ENCODE measurements around the gene ZFP36L2.

ZFP36L2 gene

GRCh38 chr2:43270930-43271615 is 44.7 kb upstream of the ZFP36L2 start:
- no peaks in the 10 kb centered on the region for H3K36me3 ChIP-seq (replicated peaks in 1 of 2; ENCODE audit: control insufficient read depth in 2 of 2, insufficient read depth in 2 of 2, low read length in 2 of 2)
- H3K14ac ChIP-seq (ENCODE audit: low read length), result no peak overlapping the region
- H2AFZ ChIP-seq (ENCODE audit: low read length), result no peak overlapping the region
- H3K9me3 ChIP-seq (replicated peaks in 1 of 2; ENCODE audit: control insufficient read depth in 2 of 2, insufficient read depth in 1 of 2, low read depth in 1 of 2, low read length in 2 of 2), result no peaks in the 10 kb centered on the region
- no peak overlapping the region for H4K8ac ChIP-seq (ENCODE audit: low read depth, low read length)
- H3K4ac ChIP-seq (ENCODE audit: low read length), result no peak overlapping the region
- no peak overlapping the region for H2AK5ac ChIP-seq (ENCODE audit: low read depth, low read length)
- no peak overlapping the region for H3K18ac ChIP-seq (ENCODE audit: low read length)
- H3K27me3 ChIP-seq (ENCODE audit: control insufficient read depth in 3 of 3, insufficient read depth in 3 of 3, low read depth in 1 of 3, low read length in 3 of 3), result no peaks in the 10 kb centered on the region
- H2BK12ac ChIP-seq (ENCODE audit: low read length), result no peak overlapping the region
- H4K91ac ChIP-seq (ENCODE audit: low read depth, low read length, poor library complexity), result no peak overlapping the region
- no peaks in the 10 kb centered on the region for H3K79me1 ChIP-seq (ENCODE audit: low read depth, low read length)
- H2BK120ac ChIP-seq (ENCODE audit: low read depth, low read length), result no peak overlapping the region
- no peak overlapping the region for H3K23ac ChIP-seq (ENCODE audit: low read depth, low read length, poor library complexity)
- H2BK15ac ChIP-seq (ENCODE audit: low read length), result no peak overlapping the region
- peaks cover 6 to 14% of the 10 kb centered on the region in 2 donors for H3K4me1 ChIP-seq (ENCODE audit: control insufficient read depth in 2 of 2, insufficient read depth in 1 of 2, low read depth in 1 of 2, low read length in 2 of 2)
- no peak overlapping the region for H3K4me3 ChIP-seq (ENCODE audit: low read length in 2 of 2)
- no CpG with 5 or more reads among the region's 4 CpGs for WGBS, 2 donors (ENCODE audit: extremely low coverage in 2 of 2, insufficient read length in 2 of 2, insufficient replicate concordance in 1 of 2)
- H3K9ac ChIP-seq (ENCODE audit: low read depth, low read length, poor library complexity), result peak overlapping the region; percentile 7
- H2BK5ac ChIP-seq (ENCODE audit: low read length), result no peak overlapping the region
- H3K4me2 ChIP-seq (ENCODE audit: insufficient read depth, low read length, poor library complexity, severe bottlenecking), result no peak overlapping the region
- H3K27ac ChIP-seq (replicated peaks; ENCODE audit: low read length), result no peak overlapping the region
- DNase-seq (ENCODE audit: low spot score), result no peak

DNA sequence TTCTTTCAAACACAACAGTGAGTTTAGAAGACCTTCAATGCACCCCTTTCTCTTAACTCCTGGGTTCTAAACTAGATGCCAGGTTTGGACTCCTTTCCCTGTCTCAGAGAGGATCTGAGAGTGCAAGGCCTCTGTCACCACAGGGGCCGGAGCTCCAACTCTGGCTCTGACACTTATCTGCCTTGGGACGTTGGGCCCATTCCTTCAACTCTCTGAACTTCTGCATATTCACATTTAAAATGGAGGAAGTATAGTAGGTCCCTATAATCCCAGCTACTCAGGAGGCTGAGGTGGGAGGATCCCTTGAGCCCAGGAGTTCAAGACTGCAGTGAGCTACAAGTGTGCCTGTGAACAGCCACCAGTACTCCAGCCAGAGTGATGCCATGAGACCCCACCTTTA is 44.1 kb upstream of the ZFP36L2 start:
- no peak for DNase-seq (ENCODE audit: low spot score)
- no peak overlapping the region for H3K27ac ChIP-seq (replicated peaks; ENCODE audit: low read length)
- no peak overlapping the region for H3K4me2 ChIP-seq (ENCODE audit: insufficient read depth, low read length, poor library complexity, severe bottlenecking)
- H4K8ac ChIP-seq (ENCODE audit: low read depth, low read length), result no peak overlapping the region
- WGBS, 2 donors (ENCODE audit: extremely low coverage in 2 of 2, insufficient read length in 2 of 2, insufficient replicate concordance in 1 of 2), result no CpG with 5 or more reads among the region's 2 CpGs
- no peak overlapping the region for H4K91ac ChIP-seq (ENCODE audit: low read depth, low read length, poor library complexity)
- no peak overlapping the region for H3K14ac ChIP-seq (ENCODE audit: low read length)
- H3K18ac ChIP-seq (ENCODE audit: low read length), result no peak overlapping the region
- H3K27me3 ChIP-seq (ENCODE audit: control insufficient read depth in 3 of 3, insufficient read depth in 3 of 3, low read depth in 1 of 3, low read length in 3 of 3), result no peaks in the 10 kb centered on the region
- H2BK5ac ChIP-seq (ENCODE audit: low read length), result no peak overlapping the region
- no peak overlapping the region for H2BK15ac ChIP-seq (ENCODE audit: low read length)
- H3K79me1 ChIP-seq (ENCODE audit: low read depth, low read length), result no peaks in the 10 kb centered on the region
- no peak overlapping the region for H3K4me3 ChIP-seq (ENCODE audit: low read length in 2 of 2)
- H3K23ac ChIP-seq (ENCODE audit: low read depth, low read length, poor library complexity), result no peak overlapping the region
- H3K9me3 ChIP-seq (replicated peaks in 1 of 2; ENCODE audit: control insufficient read depth in 2 of 2, insufficient read depth in 1 of 2, low read depth in 1 of 2, low read length in 2 of 2), result no peaks in the 10 kb centered on the region
- H3K36me3 ChIP-seq (replicated peaks in 1 of 2; ENCODE audit: control insufficient read depth in 2 of 2, insufficient read depth in 2 of 2, low read length in 2 of 2), result no peaks in the 10 kb centered on the region
- no peak overlapping the region for H2AK5ac ChIP-seq (ENCODE audit: low read depth, low read length)
- H3K9ac ChIP-seq (ENCODE audit: low read depth, low read length, poor library complexity), result no peak overlapping the region
- H3K4me1 ChIP-seq (ENCODE audit: control insufficient read depth in 2 of 2, insufficient read depth in 1 of 2, low read depth in 1 of 2, low read length in 2 of 2), result peaks cover 6 to 18% of the 10 kb centered on the region in 2 donors
- H2BK12ac ChIP-seq (ENCODE audit: low read length), result no peak overlapping the region
- H3K4ac ChIP-seq (ENCODE audit: low read length), result no peak overlapping the region
- H2AFZ ChIP-seq (ENCODE audit: low read length), result no peak overlapping the region
- H2BK120ac ChIP-seq (ENCODE audit: low read depth, low read length), result no peak overlapping the region

DNA sequence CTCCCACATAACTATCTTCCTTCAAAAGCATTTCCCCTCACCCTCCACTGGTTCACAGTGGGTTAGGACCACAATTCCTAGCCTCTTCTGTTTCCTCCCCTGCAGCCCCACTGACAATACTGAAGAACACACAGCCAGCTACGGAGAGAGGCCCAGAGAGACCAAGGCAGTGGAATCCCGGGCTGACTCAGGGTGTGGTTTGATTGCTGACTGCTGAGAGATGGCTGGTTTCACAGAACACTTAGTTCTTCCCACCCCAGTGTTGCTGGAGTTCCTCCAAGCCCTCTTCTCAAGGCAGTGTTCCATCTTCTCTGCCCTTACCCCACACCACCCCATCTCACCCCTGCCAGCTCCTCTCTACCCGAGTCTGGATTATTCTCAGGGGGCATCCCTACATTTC is 43.3 kb upstream of the ZFP36L2 start:
- no peaks in the 10 kb centered on the region for H3K27me3 ChIP-seq (ENCODE audit: control insufficient read depth in 3 of 3, insufficient read depth in 3 of 3, low read depth in 1 of 3, low read length in 3 of 3)
- H3K4me3 ChIP-seq (ENCODE audit: low read length in 2 of 2), result no peak overlapping the region
- no peak overlapping the region for H2BK15ac ChIP-seq (ENCODE audit: low read length)
- H3K4me2 ChIP-seq (ENCODE audit: insufficient read depth, low read length, poor library complexity, severe bottlenecking), result no peak overlapping the region
- H3K27ac ChIP-seq (replicated peaks; ENCODE audit: low read length), result no peak overlapping the region
- no peak overlapping the region for H3K14ac ChIP-seq (ENCODE audit: low read length)
- H2AK5ac ChIP-seq (ENCODE audit: low read depth, low read length), result no peak overlapping the region
- no peak overlapping the region for H3K4ac ChIP-seq (ENCODE audit: low read length)
- no peak overlapping the region for H2BK120ac ChIP-seq (ENCODE audit: low read depth, low read length)
- H3K18ac ChIP-seq (ENCODE audit: low read length), result peak overlapping the region; percentile 45
- no peak overlapping the region for H3K23ac ChIP-seq (ENCODE audit: low read depth, low read length, poor library complexity)
- peaks cover 6 to 18% of the 10 kb centered on the region in 2 donors for H3K4me1 ChIP-seq (ENCODE audit: control insufficient read depth in 2 of 2, insufficient read depth in 1 of 2, low read depth in 1 of 2, low read length in 2 of 2)
- no peak overlapping the region for H3K9ac ChIP-seq (ENCODE audit: low read depth, low read length, poor library complexity)
- H2AFZ ChIP-seq (ENCODE audit: low read length), result no peak overlapping the region
- no peak overlapping the region for H4K8ac ChIP-seq (ENCODE audit: low read depth, low read length)
- no CpG with 5 or more reads among the region's 3 CpGs for WGBS, 2 donors (ENCODE audit: extremely low coverage in 2 of 2, insufficient read length in 2 of 2, insufficient replicate concordance in 1 of 2)
- H3K9me3 ChIP-seq (replicated peaks in 1 of 2; ENCODE audit: control insufficient read depth in 2 of 2, insufficient read depth in 1 of 2, low read depth in 1 of 2, low read length in 2 of 2), result no peaks in the 10 kb centered on the region
- H3K79me1 ChIP-seq (ENCODE audit: low read depth, low read length), result no peaks in the 10 kb centered on the region
- H2BK5ac ChIP-seq (ENCODE audit: low read length), result no peak overlapping the region
- no peak overlapping the region for H2BK12ac ChIP-seq (ENCODE audit: low read length)
- no peaks in the 10 kb centered on the region for H3K36me3 ChIP-seq (replicated peaks in 1 of 2; ENCODE audit: control insufficient read depth in 2 of 2, insufficient read depth in 2 of 2, low read length in 2 of 2)
- DNase-seq (ENCODE audit: low spot score), result no peak
- no peak overlapping the region for H4K91ac ChIP-seq (ENCODE audit: low read depth, low read length, poor library complexity)

- Histone ChIP-seq H3K4me1 (ENCODE audit: control insufficient read depth in 2 of 2, insufficient read depth in 1 of 2, low read depth in 1 of 2, low read length in 2 of 2) (peaks cover 6 to 18% of the 10 kb centered on the region in 2 donors), H4K8ac (ENCODE audit: low read depth, low read length) (peak overlapping the region; percentile 78), H3K9me3 (replicated peaks in 1 of 2; ENCODE audit: control insufficient read depth in 2 of 2, insufficient read depth in 1 of 2, low read depth in 1 of 2, low read length in 2 of 2) (no peaks in the 10 kb centered on the region), H2AFZ (ENCODE audit: low read length) (no peak overlapping the region), H3K4ac (ENCODE audit: low read length) (no peak overlapping the region), H3K36me3 (replicated peaks in 1 of 2; ENCODE audit: control insufficient read depth in 2 of 2, insufficient read depth in 2 of 2, low read length in 2 of 2) (no peaks in the 10 kb centered on the region), H3K27me3 (ENCODE audit: control insufficient read depth in 3 of 3, insufficient read depth in 3 of 3, low read depth in 1 of 3, low read length in 3 of 3) (no peaks in the 10 kb centered on the region), H3K4me2 (ENCODE audit: insufficient read depth, low read length, poor library complexity, severe bottlenecking) (no peak overlapping the region), H3K4me3 (ENCODE audit: low read length in 2 of 2) (no peak overlapping the region), H3K27ac (replicated peaks; ENCODE audit: low read length) (no peak overlapping the region), H3K9ac (ENCODE audit: low read depth, low read length, poor library complexity) (peak overlapping the region; percentile 70), H3K79me1 (ENCODE audit: low read depth, low read length) (no peaks in the 10 kb centered on the region), H3K18ac (ENCODE audit: low read length) (peak overlapping the region; percentile 75), H4K91ac (ENCODE audit: low read depth, low read length, poor library complexity) (no peak overlapping the region), H2BK12ac (ENCODE audit: low read length) (peak overlapping the region; percentile 60), H2BK15ac (ENCODE audit: low read length) (no peak overlapping the region), H3K23ac (ENCODE audit: low read depth, low read length, poor library complexity) (no peak overlapping the region), H2AK5ac (ENCODE audit: low read depth, low read length) (peak overlapping the region; percentile 15), H3K14ac (ENCODE audit: low read length) (no peak overlapping the region), H2BK5ac (ENCODE audit: low read length) (peak overlapping the region; percentile 63), H2BK120ac (ENCODE audit: low read depth, low read length) (no peak overlapping the region)
- DNase-seq (ENCODE audit: low spot score), result no peak
- WGBS, 2 donors (ENCODE audit: extremely low coverage in 2 of 2, insufficient read length in 2 of 2, insufficient replicate concordance in 1 of 2), result no CpG with 5 or more reads among the region's 14 CpGs
Measured at GRCh38 chr2:43269074-43269572, 42.7 kb upstream of the ZFP36L2 start.
